SK-N-SH treated with all-trans-retinoic acid at 6 μM for 48 hours (cell line): ENCODE measurements around the gene CEACAM5.

Experiments
- ATAC-seq: fragments of 200-7000 bp; cut with Tn5 transposase; 3 replicates; pipeline ENCODE4 v1.9.1; 2020; ENCODE audit warnings: mild to moderate bottlenecking, moderate library complexity
- ARNTL ChIP-seq: fragments of 450-650 bp; formaldehyde crosslinking; IDR thresholded peaks from 2 replicates; pipeline ENCODE4 v1.5.0; 2020; ENCODE audit warnings: low read depth, mild to moderate bottlenecking, moderate library complexity, borderline replicate concordance
- BACH2 ChIP-seq: fragments of 250-450 bp; sonication (Bioruptor Pico); IDR thresholded peaks from 2 replicates; pipeline ENCODE4 v1.9.0; 2021; ENCODE audit warnings: mild to moderate bottlenecking, borderline replicate concordance
- CSDC2 ChIP-seq: fragments of 250-450 bp; sonication (Bioruptor Pico); IDR thresholded peaks from 2 replicates; pipeline ENCODE4 v1.5.0; 2020; ENCODE audit warnings: mild to moderate bottlenecking, moderate library complexity
- ESRRG ChIP-seq: fragments of 250-450 bp; sonication (Bioruptor Pico); IDR thresholded peaks from 2 replicates; pipeline ENCODE4 v1.6.1; 2021; ENCODE audit warnings: mild to moderate bottlenecking
- ISL1 ChIP-seq: fragments of 250-450 bp; sonication (Bioruptor Pico); IDR thresholded peaks from 2 replicates; pipeline ENCODE4 v2.1.2; 2022; ENCODE audit warnings: mild to moderate bottlenecking, moderate library complexity
- OSR1 ChIP-seq: fragments of 250-450 bp; sonication (Bioruptor Pico); IDR thresholded peaks from 2 replicates; pipeline ENCODE4 v1.8.0; 2022; ENCODE audit warnings: moderate library complexity, mild to moderate bottlenecking, inconsistent platforms
- PPARA ChIP-seq: fragments of 250-450 bp; sonication (Bioruptor Pico); IDR thresholded peaks from 2 replicates; pipeline ENCODE4 v1.5.0; 2020; ENCODE audit warnings: mild to moderate bottlenecking, borderline replicate concordance
- RARB ChIP-seq: fragments of 250-450 bp; sonication (Bioruptor Pico); IDR thresholded peaks from 2 replicates; pipeline ENCODE4 v1.8.0; 2021; ENCODE audit warnings: mild to moderate bottlenecking, moderate library complexity
- SNAI2 ChIP-seq: fragments of 250-450 bp; sonication (Bioruptor Pico); IDR thresholded peaks from 2 replicates; pipeline ENCODE4 v1.5.0; 2020; ENCODE audit warnings: mild to moderate bottlenecking, moderate library complexity
- TCF4 ChIP-seq: fragments of 250-450 bp; sonication (Bioruptor Pico); IDR thresholded peaks from 2 replicates; pipeline ENCODE4 v1.8.0; 2021; ENCODE audit warnings: mild to moderate bottlenecking, moderate library complexity, borderline replicate concordance
- TOX ChIP-seq: fragments of 250-450 bp; sonication (Bioruptor Pico); IDR thresholded peaks from 2 replicates; pipeline ENCODE4 v1.8.0; 2021; ENCODE audit warnings: mild to moderate bottlenecking, moderate library complexity, borderline replicate concordance
- ZC3H10 ChIP-seq: fragments of 250-450 bp; sonication (Bioruptor Pico); IDR thresholded peaks from 2 replicates; pipeline ENCODE4 v1.5.1; 2021; ENCODE audit warnings: mild to moderate bottlenecking, moderate library complexity
- ZFP3 ChIP-seq: fragments of 250-450 bp; sonication (Bioruptor Pico); IDR thresholded peaks from 2 replicates; pipeline ENCODE4 v1.5.0; 2020; ENCODE audit warnings: mild to moderate bottlenecking, moderate library complexity
- ZFP30 ChIP-seq: fragments of 450-650 bp; formaldehyde crosslinking; IDR thresholded peaks from 2 replicates; pipeline ENCODE4 v1.5.0; 2022; ENCODE audit warnings: mild to moderate bottlenecking, moderate library complexity
- ZNF70 ChIP-seq: fragments of 450-650 bp; formaldehyde crosslinking; IDR thresholded peaks from 2 replicates; pipeline ENCODE4 v1.5.0; 2020; ENCODE audit warnings: mild to moderate bottlenecking, moderate library complexity
- ZNF8 ChIP-seq: fragments of 450-650 bp; formaldehyde crosslinking; IDR thresholded peaks from 2 replicates; pipeline ENCODE4 v1.5.0; 2020; ENCODE audit warnings: mild to moderate bottlenecking, moderate library complexity
- TF ChIP-seq, protein P1 (sequence below): fragments of 250-450 bp; sonication (Bioruptor Pico); IDR thresholded peaks from 2 replicates; pipeline ENCODE4 v1.8.0; 2020; ENCODE audit warnings: mild to moderate bottlenecking, moderate library complexity, borderline replicate concordance
- TF ChIP-seq, protein P2 (sequence below): fragments of 250-450 bp; sonication (Bioruptor Pico); IDR thresholded peaks from 2 replicates; pipeline ENCODE4 v1.5.0; 2020; ENCODE audit warnings: mild to moderate bottlenecking, moderate library complexity
- TF ChIP-seq, protein P3 (sequence below): fragments of 250-450 bp; sonication (Bioruptor Pico); IDR thresholded peaks from 2 replicates; pipeline ENCODE4 v1.5.1; 2021; ENCODE audit warnings: mild to moderate bottlenecking, moderate library complexity
- TF ChIP-seq, protein P4 (sequence below): fragments of 250-450 bp; sonication (Bioruptor Pico); IDR thresholded peaks from 2 replicates; pipeline ENCODE4 v1.8.0; 2021; ENCODE audit warnings: low read depth, mild to moderate bottlenecking, moderate library complexity, borderline replicate concordance

The CEACAM5 gene

DNA sequence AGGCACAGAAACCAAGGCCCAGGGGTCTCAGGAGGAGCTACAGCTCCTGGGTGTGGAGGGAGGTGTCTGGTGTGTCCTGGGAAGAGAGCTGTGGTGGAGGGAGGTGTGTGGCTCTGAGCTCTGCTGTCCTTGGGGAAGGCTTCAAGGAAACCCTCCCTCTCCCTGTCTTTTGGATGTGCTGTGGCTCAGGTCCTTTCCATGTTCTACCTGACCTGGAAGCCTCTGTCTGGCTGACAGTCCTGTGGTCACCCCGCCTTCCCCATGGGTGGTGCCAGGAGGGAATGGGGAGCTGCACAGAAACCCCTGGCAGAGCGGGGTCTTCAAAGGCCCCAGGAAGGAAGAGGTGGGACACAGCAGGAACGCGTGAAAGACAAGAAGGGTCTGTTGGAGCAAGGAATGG is 19.7 kb upstream of the CEACAM5 start:
- no peak for ATAC-seq
- TF ChIP-seq TOX (CRISPR knock-in tag), result no peak
- no peak for TF ChIP-seq OSR1 (CRISPR knock-in tag)
- TF ChIP-seq PPARA (CRISPR knock-in tag), result no peak
- TF ChIP-seq, protein P1, sequence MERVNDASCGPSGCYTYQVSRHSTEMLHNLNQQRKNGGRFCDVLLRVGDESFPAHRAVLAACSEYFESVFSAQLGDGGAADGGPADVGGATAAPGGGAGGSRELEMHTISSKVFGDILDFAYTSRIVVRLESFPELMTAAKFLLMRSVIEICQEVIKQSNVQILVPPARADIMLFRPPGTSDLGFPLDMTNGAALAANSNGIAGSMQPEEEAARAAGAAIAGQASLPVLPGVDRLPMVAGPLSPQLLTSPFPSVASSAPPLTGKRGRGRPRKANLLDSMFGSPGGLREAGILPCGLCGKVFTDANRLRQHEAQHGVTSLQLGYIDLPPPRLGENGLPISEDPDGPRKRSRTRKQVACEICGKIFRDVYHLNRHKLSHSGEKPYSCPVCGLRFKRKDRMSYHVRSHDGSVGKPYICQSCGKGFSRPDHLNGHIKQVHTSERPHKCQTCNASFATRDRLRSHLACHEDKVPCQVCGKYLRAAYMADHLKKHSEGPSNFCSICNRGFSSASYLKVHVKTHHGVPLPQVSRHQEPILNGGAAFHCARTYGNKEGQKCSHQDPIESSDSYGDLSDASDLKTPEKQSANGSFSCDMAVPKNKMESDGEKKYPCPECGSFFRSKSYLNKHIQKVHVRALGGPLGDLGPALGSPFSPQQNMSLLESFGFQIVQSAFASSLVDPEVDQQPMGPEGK (CRISPR knock-in tag), result no peak
- TF ChIP-seq, protein P2, sequence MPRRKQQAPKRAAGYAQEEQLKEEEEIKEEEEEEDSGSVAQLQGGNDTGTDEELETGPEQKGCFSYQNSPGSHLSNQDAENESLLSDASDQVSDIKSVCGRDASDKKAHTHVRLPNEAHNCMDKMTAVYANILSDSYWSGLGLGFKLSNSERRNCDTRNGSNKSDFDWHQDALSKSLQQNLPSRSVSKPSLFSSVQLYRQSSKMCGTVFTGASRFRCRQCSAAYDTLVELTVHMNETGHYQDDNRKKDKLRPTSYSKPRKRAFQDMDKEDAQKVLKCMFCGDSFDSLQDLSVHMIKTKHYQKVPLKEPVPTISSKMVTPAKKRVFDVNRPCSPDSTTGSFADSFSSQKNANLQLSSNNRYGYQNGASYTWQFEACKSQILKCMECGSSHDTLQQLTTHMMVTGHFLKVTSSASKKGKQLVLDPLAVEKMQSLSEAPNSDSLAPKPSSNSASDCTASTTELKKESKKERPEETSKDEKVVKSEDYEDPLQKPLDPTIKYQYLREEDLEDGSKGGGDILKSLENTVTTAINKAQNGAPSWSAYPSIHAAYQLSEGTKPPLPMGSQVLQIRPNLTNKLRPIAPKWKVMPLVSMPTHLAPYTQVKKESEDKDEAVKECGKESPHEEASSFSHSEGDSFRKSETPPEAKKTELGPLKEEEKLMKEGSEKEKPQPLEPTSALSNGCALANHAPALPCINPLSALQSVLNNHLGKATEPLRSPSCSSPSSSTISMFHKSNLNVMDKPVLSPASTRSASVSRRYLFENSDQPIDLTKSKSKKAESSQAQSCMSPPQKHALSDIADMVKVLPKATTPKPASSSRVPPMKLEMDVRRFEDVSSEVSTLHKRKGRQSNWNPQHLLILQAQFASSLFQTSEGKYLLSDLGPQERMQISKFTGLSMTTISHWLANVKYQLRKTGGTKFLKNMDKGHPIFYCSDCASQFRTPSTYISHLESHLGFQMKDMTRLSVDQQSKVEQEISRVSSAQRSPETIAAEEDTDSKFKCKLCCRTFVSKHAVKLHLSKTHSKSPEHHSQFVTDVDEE (CRISPR knock-in tag), result no peak
- no peak for TF ChIP-seq CSDC2
- no peak for TF ChIP-seq ZFP30 (CRISPR knock-in tag)
- no peak for TF ChIP-seq ZNF8
- TF ChIP-seq, protein P3, sequence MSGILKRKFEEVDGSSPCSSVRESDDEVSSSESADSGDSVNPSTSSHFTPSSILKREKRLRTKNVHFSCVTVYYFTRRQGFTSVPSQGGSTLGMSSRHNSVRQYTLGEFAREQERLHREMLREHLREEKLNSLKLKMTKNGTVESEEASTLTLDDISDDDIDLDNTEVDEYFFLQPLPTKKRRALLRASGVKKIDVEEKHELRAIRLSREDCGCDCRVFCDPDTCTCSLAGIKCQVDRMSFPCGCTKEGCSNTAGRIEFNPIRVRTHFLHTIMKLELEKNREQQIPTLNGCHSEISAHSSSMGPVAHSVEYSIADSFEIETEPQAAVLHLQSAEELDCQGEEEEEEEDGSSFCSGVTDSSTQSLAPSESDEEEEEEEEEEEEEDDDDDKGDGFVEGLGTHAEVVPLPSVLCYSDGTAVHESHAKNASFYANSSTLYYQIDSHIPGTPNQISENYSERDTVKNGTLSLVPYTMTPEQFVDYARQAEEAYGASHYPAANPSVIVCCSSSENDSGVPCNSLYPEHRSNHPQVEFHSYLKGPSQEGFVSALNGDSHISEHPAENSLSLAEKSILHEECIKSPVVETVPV (CRISPR knock-in tag), result no peak
- TF ChIP-seq, protein P4, sequence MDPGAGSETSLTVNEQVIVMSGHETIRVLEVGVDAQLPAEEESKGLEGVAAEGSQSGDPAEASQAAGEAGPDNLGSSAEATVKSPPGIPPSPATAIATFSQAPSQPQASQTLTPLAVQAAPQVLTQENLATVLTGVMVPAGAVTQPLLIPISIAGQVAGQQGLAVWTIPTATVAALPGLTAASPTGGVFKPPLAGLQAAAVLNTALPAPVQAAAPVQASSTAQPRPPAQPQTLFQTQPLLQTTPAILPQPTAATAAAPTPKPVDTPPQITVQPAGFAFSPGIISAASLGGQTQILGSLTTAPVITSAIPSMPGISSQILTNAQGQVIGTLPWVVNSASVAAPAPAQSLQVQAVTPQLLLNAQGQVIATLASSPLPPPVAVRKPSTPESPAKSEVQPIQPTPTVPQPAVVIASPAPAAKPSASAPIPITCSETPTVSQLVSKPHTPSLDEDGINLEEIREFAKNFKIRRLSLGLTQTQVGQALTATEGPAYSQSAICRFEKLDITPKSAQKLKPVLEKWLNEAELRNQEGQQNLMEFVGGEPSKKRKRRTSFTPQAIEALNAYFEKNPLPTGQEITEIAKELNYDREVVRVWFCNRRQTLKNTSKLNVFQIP (CRISPR knock-in tag), result no peak
- no peak for TF ChIP-seq ESRRG (CRISPR knock-in tag)

DNA sequence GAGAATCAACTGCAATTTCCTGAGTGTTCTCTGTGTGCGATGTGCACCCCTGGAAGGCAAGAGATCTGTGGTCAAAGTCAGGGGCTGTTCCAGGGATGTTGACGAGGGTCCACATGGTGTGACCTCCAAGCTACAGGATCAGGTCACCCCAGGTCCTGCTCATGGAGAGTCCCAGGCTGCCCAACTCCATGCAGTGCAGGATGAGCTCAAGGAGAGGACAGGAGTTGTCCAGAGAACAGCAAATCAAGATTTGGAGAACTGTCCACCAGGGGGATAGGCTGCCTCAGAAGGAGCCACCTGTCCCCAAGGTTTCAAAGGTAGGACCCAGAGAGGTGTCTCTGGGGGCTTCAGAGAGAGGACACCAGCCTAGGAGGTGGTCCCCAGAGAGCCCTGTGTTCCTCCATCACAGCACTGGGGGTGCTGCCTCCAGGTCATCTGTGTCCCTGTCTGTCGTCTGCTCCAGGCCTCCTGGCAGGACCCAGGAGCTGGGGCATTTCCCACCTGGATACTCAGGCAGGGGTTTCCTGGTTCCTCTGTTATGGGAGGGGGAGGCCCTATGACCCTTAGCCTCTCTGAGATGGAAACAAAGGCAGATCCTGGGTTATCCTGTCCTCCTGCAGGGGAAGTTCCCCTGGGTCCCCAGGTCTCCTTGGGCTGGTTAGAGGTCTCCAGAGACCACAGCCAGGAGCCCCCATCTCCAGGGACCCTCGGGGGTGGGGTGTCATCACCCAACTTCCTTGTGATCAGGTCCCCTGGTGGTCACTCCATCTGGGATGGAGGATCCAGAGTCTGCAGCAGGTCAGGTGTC is 18.2 kb upstream of the CEACAM5 start:
- TF ChIP-seq ARNTL (CRISPR knock-in tag), result no peak
- no peak for TF ChIP-seq BACH2 (CRISPR knock-in tag)
- TF ChIP-seq, protein P4 (CRISPR knock-in tag), result no peak
- TF ChIP-seq ZFP30 (CRISPR knock-in tag), result no peak
- no peak for TF ChIP-seq ISL1 (CRISPR knock-in tag)
- TF ChIP-seq TOX (CRISPR knock-in tag), result no peak
- TF ChIP-seq SNAI2 (CRISPR knock-in tag), result no peak
- no peak for TF ChIP-seq ESRRG (CRISPR knock-in tag)
- TF ChIP-seq ZNF70 (CRISPR knock-in tag), result no peak
- no peak for TF ChIP-seq RARB
- no peak for TF ChIP-seq PPARA (CRISPR knock-in tag)
- TF ChIP-seq, protein P2 (CRISPR knock-in tag), result no peak
- TF ChIP-seq CSDC2, result no peak
- TF ChIP-seq, protein P1 (CRISPR knock-in tag), result no peak
- TF ChIP-seq ZC3H10 (CRISPR knock-in tag), result no peak
- TF ChIP-seq ZFP3, result no peak
- TF ChIP-seq TCF4 (CRISPR knock-in tag), result no peak
- TF ChIP-seq OSR1 (CRISPR knock-in tag), result no peak
- ATAC-seq, result no peak
